Activated T-cell treated with anti-CD3 and anti-CD28 coated beads, Interleukin-2, amount 50 U/mL, for 24 hours (primary cell): ENCODE data around the gene VPS13C.

Experiments
- DNase-seq: peaks from one replicate; pipeline ENCODE4 v3.0.0-alpha.2; 2020
- H3K27ac Mint-ChIP-seq: 2 replicates; pipeline ENCODE4 v1.8.0; 2020; ENCODE audit warnings: mild to moderate bottlenecking, mixed read lengths
- H3K27me3 Mint-ChIP-seq: 2 replicates; pipeline ENCODE4 v1.8.0; 2020; ENCODE audit warnings: mixed read lengths
- H3K36me3 Mint-ChIP-seq: 2 replicates; pipeline ENCODE4 v1.8.0; 2020; ENCODE audit warnings: low read depth, mixed read lengths
- H3K4me1 Mint-ChIP-seq: 2 replicates; pipeline ENCODE4 v1.8.0; 2020; ENCODE audit warnings: low read depth, mixed read lengths
- H3K4me3 Mint-ChIP-seq: 2 replicates; pipeline ENCODE4 v1.8.0; 2020; ENCODE audit warnings: mild to moderate bottlenecking, moderate library complexity, mixed read lengths
- H3K9me3 Mint-ChIP-seq: 2 replicates; pipeline ENCODE4 v1.8.0; 2020; ENCODE audit warnings: mixed read lengths

VPS13C gene

DNA sequence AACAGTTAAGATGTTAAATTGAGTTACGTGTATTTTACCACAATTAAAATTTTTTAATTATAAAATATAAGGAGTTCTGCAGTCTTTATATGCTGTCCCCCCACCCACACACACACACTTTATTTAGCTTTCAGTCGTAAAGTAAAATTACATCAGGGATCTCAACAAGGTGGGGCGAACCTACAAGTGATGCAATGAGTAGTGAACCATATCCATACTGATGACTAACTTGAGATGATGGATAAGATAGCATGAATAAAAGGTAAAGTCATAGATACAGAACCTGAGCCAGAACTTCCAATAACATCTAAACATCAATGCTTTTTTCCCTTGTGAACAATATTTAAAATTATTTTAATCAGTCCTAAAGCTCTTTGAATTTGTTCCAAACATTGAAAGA is 77.2 kb downstream of the VPS13C start:
- H3K9me3 Mint-ChIP-seq: no peaks in the 10 kb centered on the region
- no peak overlapping the region for H3K27ac Mint-ChIP-seq
- H3K4me3 Mint-ChIP-seq: no peak overlapping the region
- peaks cover 1% of the 10 kb centered on the region for H3K4me1 Mint-ChIP-seq
- no peaks in the 10 kb centered on the region for H3K27me3 Mint-ChIP-seq
- H3K36me3 Mint-ChIP-seq: peaks cover 83% of the 10 kb centered on the region
- DNase-seq: no peak

DNA sequence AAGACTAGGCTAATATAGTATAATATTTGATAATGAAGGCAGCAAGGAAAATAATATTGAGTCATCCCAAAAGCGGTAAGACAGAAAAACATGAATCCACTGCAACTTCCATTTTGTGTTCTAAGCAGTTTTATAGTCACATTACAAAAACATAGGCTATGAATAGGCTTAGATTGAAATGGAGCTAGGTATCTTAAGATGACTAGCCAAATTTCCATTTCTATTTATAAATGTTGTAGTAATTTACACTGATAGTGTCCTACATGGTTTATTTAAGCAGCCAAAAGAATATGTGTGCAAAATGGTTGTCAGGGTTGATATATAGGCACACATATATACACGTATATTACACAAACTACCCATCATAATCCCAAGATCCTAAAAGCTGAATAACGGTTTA is 82.0 kb downstream of the VPS13C start:
- H3K36me3 Mint-ChIP-seq: peaks cover 77% of the 10 kb centered on the region
- no peak overlapping the region for H3K27ac Mint-ChIP-seq
- peaks cover 13% of the 10 kb centered on the region for H3K4me1 Mint-ChIP-seq
- no peak for DNase-seq
- no peaks in the 10 kb centered on the region for H3K27me3 Mint-ChIP-seq
- no peaks in the 10 kb centered on the region for H3K9me3 Mint-ChIP-seq
- no peak overlapping the region for H3K4me3 Mint-ChIP-seq

DNA sequence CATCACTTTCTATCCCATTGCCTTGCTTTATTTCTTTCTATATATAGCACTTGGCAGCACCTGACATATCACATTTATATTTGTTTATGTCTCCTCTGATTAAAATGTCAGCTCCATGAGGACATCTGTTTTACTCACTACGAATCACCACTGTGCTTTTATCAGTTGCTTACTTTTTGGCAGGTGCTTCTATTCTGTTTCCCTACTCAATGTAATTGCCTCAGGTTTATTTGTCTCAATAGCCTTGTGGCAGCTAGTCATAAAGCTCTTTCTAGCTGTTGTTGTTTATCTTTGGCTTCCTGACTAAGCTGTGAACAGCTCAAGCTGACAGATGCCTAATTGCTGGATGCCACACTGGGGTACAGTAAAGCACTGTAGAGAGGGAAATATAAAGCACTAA is 85.5 kb downstream of the VPS13C start:
- no peaks in the 10 kb centered on the region for H3K27me3 Mint-ChIP-seq
- H3K27ac Mint-ChIP-seq: no peak overlapping the region
- no peak overlapping the region for H3K4me3 Mint-ChIP-seq
- H3K4me1 Mint-ChIP-seq: peaks cover 13% of the 10 kb centered on the region
- DNase-seq: no peak
- peaks cover 79% of the 10 kb centered on the region for H3K36me3 Mint-ChIP-seq
- H3K9me3 Mint-ChIP-seq: no peaks in the 10 kb centered on the region

DNA sequence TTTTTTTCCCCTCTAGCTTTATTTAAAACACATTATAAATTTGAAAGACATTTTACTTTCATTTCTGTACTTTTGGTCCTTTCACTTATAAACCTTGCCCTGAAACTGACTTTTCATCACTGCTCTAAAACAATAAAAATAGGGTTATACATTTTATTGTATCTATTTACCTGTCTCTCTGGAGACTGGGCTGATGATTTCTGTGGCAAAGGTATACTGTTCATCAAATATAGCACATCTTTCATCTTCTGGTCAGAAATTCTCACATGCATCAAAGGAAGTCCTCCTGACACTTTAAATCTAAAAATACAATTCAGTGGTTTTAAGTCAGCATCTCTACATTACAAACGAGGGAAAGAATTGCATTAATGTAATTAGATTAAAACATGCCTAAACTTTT is 86.1 kb downstream of the VPS13C start:
- no peaks in the 10 kb centered on the region for H3K27me3 Mint-ChIP-seq
- no peak overlapping the region for H3K27ac Mint-ChIP-seq
- no peak overlapping the region for H3K4me3 Mint-ChIP-seq
- H3K9me3 Mint-ChIP-seq: no peaks in the 10 kb centered on the region
- peaks cover 74% of the 10 kb centered on the region for H3K36me3 Mint-ChIP-seq
- H3K4me1 Mint-ChIP-seq: peaks cover 13% of the 10 kb centered on the region
- DNase-seq: no peak

DNA sequence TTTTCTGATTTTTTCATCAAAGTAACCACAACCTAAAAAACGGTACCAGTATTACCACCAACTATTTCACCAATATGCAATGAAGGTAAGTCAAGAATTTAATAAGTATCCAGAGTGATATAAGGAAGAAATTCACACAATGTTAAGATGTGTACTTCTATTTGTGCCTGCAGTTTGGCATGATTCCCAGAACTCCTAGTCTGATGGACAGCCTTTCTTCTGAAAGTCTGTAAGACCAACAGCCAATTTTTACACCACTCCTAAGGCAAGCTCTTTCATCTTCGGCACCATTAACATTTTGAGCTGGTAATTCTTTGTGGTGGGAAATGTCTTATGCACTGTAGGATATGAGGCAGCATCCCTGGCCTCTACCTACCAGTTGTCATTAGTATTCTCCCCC is 108.3 kb downstream of the VPS13C start:
- no peak for DNase-seq
- Mint-ChIP-seq H3K4me1 (peaks cover 2% of the 10 kb centered on the region), H3K36me3 (peaks cover 89% of the 10 kb centered on the region), H3K27me3 (no peaks in the 10 kb centered on the region), H3K9me3 (no peaks in the 10 kb centered on the region), H3K27ac (no peak overlapping the region), H3K4me3 (no peak overlapping the region)

DNA sequence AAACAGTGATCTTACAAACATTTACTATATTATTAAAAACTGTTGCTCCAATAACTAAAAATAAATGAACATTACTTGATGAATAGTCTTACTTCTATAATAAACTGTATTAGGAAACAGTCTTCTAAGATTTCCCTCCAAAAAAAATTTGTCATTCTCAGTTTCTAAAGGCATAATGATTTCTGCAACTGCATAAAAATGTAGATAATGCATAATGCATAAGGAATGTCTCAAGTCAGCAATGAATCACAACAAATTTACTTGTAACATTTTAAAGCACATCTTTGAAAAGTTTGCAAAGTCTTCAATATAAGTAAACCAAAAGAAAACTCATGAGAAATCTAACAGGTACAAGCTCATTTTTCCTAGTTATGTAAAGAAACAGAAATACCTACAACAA is 113.5 kb downstream of the VPS13C start:
- Mint-ChIP-seq H3K27ac (no peak overlapping the region), H3K27me3 (no peaks in the 10 kb centered on the region), H3K4me1 (peaks cover 2% of the 10 kb centered on the region), H3K36me3 (peaks cover 86% of the 10 kb centered on the region), H3K4me3 (no peak overlapping the region), H3K9me3 (no peaks in the 10 kb centered on the region)
- no peak for DNase-seq

DNA sequence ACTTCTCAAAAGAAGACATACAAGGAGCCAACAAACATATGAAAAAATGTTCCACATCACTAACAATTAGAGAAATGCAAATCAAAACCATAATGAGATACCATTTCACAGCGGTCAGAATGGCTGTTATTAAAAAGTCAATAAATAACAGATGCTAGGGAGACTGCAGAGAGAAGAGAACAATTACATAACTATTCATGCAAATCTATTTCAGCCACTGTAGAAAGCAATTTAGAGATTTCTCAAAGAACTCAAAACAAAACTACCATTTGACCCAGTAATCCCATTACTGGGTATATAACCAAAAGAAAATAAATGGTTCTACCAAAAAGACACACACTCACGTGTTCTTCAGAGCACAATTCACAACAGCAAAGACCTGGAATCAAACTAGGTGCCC is 116.3 kb downstream of the VPS13C start:
- Mint-ChIP-seq H3K36me3 (peaks cover 83% of the 10 kb centered on the region), H3K27me3 (no peaks in the 10 kb centered on the region), H3K4me1 (peaks cover 2% of the 10 kb centered on the region), H3K9me3 (no peaks in the 10 kb centered on the region), H3K27ac (no peak overlapping the region), H3K4me3 (no peak overlapping the region)
- DNase-seq: no peak

DNA sequence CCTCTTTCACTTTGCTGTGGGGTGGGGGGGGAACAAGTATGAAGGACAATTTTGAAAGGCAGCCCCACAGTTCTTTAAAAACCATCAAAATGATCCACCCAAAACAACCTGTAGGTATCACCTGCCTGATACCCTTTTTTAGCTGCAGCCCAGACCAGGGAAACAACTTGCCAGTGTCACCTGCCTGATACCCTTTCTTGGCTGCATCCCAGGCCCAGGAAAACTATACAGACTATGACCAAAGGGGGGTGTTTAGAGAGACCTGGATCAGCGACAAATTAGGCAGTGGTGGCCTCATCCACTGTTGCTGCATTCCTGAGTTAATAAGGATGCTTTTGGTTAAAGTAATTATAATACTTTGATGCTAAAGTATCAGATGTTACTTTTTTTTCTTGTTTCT is 122.0 kb downstream of the VPS13C start:
- no peaks in the 10 kb centered on the region for H3K27me3 Mint-ChIP-seq
- H3K27ac Mint-ChIP-seq: no peak overlapping the region
- no peaks in the 10 kb centered on the region for H3K4me1 Mint-ChIP-seq
- H3K36me3 Mint-ChIP-seq: peaks cover 61% of the 10 kb centered on the region
- no peaks in the 10 kb centered on the region for H3K9me3 Mint-ChIP-seq
- no peak for DNase-seq
- H3K4me3 Mint-ChIP-seq: no peak overlapping the region

DNA sequence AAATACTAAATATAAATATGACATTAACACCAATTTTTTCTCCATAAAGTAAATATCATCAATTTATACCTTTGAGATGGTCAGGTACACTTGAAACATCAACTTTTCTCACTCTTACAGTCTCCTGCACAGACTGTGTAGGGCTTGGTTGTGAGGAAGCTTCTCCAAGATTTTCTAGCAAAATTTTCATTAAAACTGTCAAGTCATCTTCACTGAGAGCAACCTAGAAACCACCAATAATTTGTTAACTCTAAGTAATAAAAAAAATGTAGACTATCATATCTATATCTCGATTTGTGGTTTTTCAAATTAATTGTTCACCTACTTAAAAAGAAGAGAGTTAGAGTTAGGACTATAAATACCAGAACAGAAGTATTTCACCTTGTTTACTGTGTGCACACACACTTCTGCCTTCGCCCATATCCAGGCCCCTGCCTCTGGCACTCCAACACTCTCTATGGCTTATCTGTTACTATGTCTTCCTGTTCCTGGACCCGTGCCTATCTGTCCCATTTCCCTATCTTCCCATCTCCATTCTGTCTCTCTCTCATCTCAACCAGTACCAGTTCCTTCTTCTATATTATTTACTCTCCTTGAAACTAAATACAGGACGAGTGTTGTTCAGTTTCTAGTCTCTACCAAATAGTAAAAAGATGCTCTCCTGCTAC is 123.6 kb downstream of the VPS13C start:
- Mint-ChIP-seq H3K27ac (peak overlapping the region; percentile 4), H3K36me3 (peaks cover 64% of the 10 kb centered on the region), H3K4me3 (no peak overlapping the region), H3K27me3 (no peaks in the 10 kb centered on the region), H3K4me1 (no peaks in the 10 kb centered on the region), H3K9me3 (no peaks in the 10 kb centered on the region)
- DNase-seq: no peak

DNA sequence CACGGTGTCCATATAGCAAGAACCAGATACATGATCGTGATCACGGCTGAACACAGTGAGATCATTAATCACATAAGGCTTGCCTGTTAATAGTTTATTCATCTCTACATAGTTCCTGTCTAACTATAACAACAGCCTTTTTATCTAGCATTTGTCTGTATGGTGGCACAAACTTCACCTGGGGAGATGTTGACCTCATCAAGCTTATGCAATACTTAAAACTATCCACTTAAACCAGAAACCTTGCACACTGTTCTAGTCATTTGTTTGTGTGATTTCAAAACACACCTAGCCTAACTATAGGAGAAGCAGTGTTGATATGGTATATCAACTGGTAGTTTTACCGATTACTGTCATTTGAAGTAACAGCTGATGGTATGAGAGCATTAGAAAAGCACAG is 124.8 kb downstream of the VPS13C start:
- Mint-ChIP-seq H3K4me1 (no peaks in the 10 kb centered on the region), H3K9me3 (no peaks in the 10 kb centered on the region), H3K27ac (no peak overlapping the region), H3K27me3 (no peaks in the 10 kb centered on the region), H3K36me3 (peaks cover 62% of the 10 kb centered on the region), H3K4me3 (no peak overlapping the region)
- no peak for DNase-seq

DNA sequence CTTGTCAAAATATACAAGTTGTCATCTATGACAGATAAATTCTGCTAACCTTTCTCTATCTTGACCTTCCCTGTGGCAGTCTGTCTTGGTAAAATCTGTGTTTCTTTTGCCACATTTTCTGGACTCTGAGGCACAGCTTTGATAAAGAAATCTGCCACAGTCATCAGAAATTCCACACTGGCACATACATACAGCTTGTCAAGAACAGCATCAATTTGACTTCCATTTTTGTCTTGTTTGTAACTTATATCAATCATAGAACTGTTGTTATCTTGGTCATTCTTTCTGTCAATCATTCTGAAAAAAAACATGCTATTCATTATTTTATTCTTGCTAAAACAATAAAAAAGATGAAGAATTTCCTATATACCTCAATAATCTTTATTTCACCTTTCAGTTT is 130.8 kb downstream of the VPS13C start:
- Mint-ChIP-seq H3K27ac (no peak overlapping the region), H3K27me3 (no peaks in the 10 kb centered on the region), H3K4me3 (no peak overlapping the region), H3K36me3 (peaks cover 71% of the 10 kb centered on the region), H3K9me3 (no peaks in the 10 kb centered on the region), H3K4me1 (no peaks in the 10 kb centered on the region)
- no peak for DNase-seq

DNA sequence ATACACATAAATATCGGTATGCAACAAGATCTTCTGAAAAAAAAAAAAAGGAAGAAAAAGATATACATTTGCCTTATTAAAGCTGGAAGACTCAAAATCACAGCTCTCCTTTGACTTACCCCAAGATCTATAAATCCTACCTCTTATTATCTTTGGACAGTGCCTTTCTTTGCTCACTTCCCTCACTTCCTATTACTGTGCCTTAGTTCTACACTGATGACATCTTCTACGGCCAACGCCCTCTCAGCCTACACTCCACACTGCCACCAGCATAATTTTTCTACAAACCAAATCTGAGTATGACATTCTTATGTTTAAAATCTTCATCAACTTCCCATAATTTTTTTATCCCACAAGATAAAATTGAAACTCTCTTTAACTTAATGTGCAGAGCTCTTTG is 137.1 kb downstream of the VPS13C start:
- DNase-seq: no peak
- H3K9me3 Mint-ChIP-seq: no peaks in the 10 kb centered on the region
- peaks cover 2% of the 10 kb centered on the region for H3K4me1 Mint-ChIP-seq
- no peaks in the 10 kb centered on the region for H3K27me3 Mint-ChIP-seq
- H3K27ac Mint-ChIP-seq: no peak overlapping the region
- no peak overlapping the region for H3K4me3 Mint-ChIP-seq
- peaks cover 73% of the 10 kb centered on the region for H3K36me3 Mint-ChIP-seq

DNA sequence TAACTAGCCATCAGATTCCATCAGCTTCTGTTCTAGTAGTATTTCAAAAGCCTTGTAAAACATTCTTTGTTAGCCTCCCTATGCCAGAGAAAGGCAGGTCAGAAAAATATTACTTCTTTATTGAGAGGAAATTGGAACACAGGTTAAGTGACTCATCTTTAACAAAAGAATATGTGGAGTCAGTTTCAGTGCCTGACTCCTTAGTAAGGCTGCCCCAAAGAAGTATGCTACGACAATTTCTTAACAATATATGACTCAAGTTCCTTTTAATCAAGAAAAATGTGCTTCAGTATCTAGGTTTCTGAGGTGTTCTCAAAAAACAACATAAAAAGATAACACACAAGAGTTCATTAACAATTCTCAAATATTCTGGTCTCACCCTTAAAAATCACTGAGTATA is 139.2 kb downstream of the VPS13C start:
- Mint-ChIP-seq H3K4me3 (no peak overlapping the region), H3K9me3 (no peaks in the 10 kb centered on the region), H3K27ac (no peak overlapping the region), H3K4me1 (peaks cover 2% of the 10 kb centered on the region), H3K27me3 (no peaks in the 10 kb centered on the region), H3K36me3 (peaks cover 73% of the 10 kb centered on the region)
- DNase-seq: no peak

DNA sequence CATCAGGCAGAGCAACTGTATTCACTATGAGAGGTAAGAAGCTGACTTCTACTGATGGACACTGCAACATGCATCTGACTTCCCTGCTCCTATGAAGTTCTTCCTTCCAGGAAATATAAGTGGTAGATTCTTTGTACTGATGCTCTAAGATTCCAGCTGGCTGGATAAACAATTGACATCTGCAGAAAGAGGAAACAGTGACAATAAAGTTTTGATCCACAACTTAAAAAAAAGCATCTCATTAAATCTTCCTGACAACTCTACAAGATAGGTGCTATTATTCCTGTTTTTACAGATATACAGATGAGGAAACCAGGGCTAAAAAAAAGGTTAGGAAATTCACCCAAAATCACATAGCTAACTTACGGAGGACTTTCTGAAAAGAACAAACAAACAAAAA is 142.8 kb downstream of the VPS13C start:
- DNase-seq: no peak
- Mint-ChIP-seq H3K27ac (no peak overlapping the region), H3K9me3 (no peaks in the 10 kb centered on the region), H3K27me3 (no peaks in the 10 kb centered on the region), H3K4me3 (no peak overlapping the region), H3K36me3 (peaks cover 82% of the 10 kb centered on the region), H3K4me1 (peaks cover 2% of the 10 kb centered on the region)

DNA sequence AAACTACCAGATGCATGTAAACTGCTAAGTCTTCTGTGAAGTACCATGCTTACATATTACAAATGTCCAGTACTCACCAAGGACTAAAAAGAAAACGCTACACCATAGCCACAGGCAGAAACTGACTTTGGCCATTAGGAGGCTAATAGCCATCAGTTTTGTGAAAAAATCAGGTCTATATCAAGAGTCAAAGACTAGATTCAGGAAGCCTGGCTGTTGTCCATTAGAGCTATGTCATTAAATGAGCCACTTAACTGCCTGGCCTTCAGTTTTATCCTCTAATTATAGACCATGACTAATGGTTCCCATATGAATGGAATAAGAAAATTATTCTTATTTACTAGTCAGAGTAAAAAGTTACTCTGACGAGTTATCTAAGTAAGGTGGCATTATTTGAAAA is 144.1 kb downstream of the VPS13C start:
- H3K9me3 Mint-ChIP-seq: no peaks in the 10 kb centered on the region
- H3K4me1 Mint-ChIP-seq: no peaks in the 10 kb centered on the region
- H3K27me3 Mint-ChIP-seq: no peaks in the 10 kb centered on the region
- H3K36me3 Mint-ChIP-seq: peaks cover 82% of the 10 kb centered on the region
- H3K27ac Mint-ChIP-seq: no peak overlapping the region
- DNase-seq: no peak
- no peak overlapping the region for H3K4me3 Mint-ChIP-seq

DNA sequence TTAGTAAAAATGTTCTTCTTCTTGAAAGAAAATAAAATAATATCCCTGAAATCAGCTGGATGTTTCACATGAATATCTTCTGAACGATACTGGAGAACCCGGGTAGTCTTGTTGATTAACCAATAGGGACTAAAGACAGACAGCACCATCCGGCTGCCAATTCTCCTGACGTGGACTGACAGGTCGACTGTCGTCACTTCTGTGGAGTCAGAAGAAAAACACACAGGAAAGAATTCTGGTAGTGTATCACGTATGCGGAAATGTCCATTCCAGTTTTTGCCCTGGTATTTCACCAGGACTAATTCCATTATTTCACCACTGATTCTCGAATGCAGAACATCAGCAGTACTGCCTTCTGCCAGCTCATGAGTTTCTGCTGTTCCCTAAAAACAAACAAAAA is 144.6 kb downstream of the VPS13C start:
- Mint-ChIP-seq H3K4me1 (no peaks in the 10 kb centered on the region), H3K36me3 (peaks cover 82% of the 10 kb centered on the region), H3K27me3 (no peaks in the 10 kb centered on the region), H3K27ac (no peak overlapping the region), H3K9me3 (no peaks in the 10 kb centered on the region), H3K4me3 (no peak overlapping the region)
- no peak for DNase-seq
